GM23338 (cell line): Measurements from ENCODE around the gene COLQ. TPM values are rescaled to one million over a fixed set of nuclear protein-coding genes. Genes with fewer than 3 reads are reported as not detected.

Experiments
- ATAC-seq: fragments of 200-7000 bp; cut with Tn5 transposase; 3 replicates; pipeline ENCODE4 v1.9.1; 2020
- DNase-seq: peaks from one replicate; pipeline ENCODE4 v3.0.0-alpha.2; 2015; ENCODE audit warnings: low spot score
- H2AFZ ChIP-seq: fragments of 200-600 bp; sonication (generic); 2 replicates; pipeline ENCODE4 v1.8.0; 2016; ENCODE audit warnings: antibody characterized with exemption, mild to moderate bottlenecking, moderate library complexity
- H3F3A ChIP-seq: fragments of 200-600 bp; sonication (generic); replicated peaks from 2 replicates; pipeline ENCODE4 v1.8.0; 2017; ENCODE audit warnings: antibody characterized with exemption, mixed run types, low read depth
- H3K27ac ChIP-seq: fragments of 200-600 bp; sonication (generic); 2 replicates; pipeline ENCODE4 v1.6.1; 2016; ENCODE audit warnings: low read depth
- H3K27me3 ChIP-seq: fragments of 200-600 bp; sonication (generic); 2 replicates; pipeline ENCODE4 v1.8.0; 2016; ENCODE audit warnings: mild to moderate bottlenecking, mixed run types, moderate library complexity; ENCODE audit not compliant: insufficient read depth
- H3K36me3 ChIP-seq: fragments of 200-600 bp; sonication (generic); 2 replicates; pipeline ENCODE4 v1.8.0; 2016; ENCODE audit warnings: mild to moderate bottlenecking; ENCODE audit not compliant: insufficient read depth
- H3K4me1 ChIP-seq: fragments of 200-600 bp; sonication (generic); 2 replicates; pipeline ENCODE4 v1.8.0; 2016; ENCODE audit warnings: mild to moderate bottlenecking, moderate library complexity; ENCODE audit not compliant: insufficient read depth
- H3K4me2 ChIP-seq: fragments of 200-600 bp; sonication (generic); 2 replicates; pipeline ENCODE4 v1.7.1; 2017; ENCODE audit warnings: mixed run types
- H3K4me3 ChIP-seq: fragments of 200-600 bp; sonication (generic); 2 replicates; pipeline ENCODE4 v1.6.1; 2016; ENCODE audit warnings: mixed run types
- H3K79me2 ChIP-seq: fragments of 200-600 bp; sonication (generic); replicated peaks from 2 replicates; pipeline ENCODE4 v1.8.0; 2017; ENCODE audit warnings: mild to moderate bottlenecking; ENCODE audit not compliant: insufficient read depth
- H3K9me2 ChIP-seq: fragments of 200-600 bp; sonication (generic); 2 replicates; pipeline ENCODE4 v1.8.0; 2017; ENCODE audit not compliant: insufficient read depth
- H4K20me1 ChIP-seq: fragments of 200-600 bp; sonication (generic); replicated peaks from 2 replicates; pipeline ENCODE4 v1.8.0; 2017; ENCODE audit warnings: mild to moderate bottlenecking; ENCODE audit not compliant: insufficient read depth
- H3K27ac Mint-ChIP-seq: 2 replicates; pipeline ENCODE4 v1.8.0; 2020; ENCODE audit warnings: inconsistent platforms, mild to moderate bottlenecking, moderate library complexity, mixed read lengths
- H3K27me3 Mint-ChIP-seq: 3 replicates; pipeline ENCODE4 v1.8.0; 2022; ENCODE audit warnings: low read depth, mild to moderate bottlenecking, moderate library complexity, mixed read lengths, inconsistent platforms; ENCODE audit not compliant: insufficient read depth, poor library complexity
- H3K36me3 Mint-ChIP-seq: 3 replicates; pipeline ENCODE4 v1.8.0; 2021; ENCODE audit warnings: low read depth, mild to moderate bottlenecking, inconsistent platforms, moderate library complexity, mixed read lengths
- H3K4me1 Mint-ChIP-seq: 3 replicates; pipeline ENCODE4 v1.8.0; 2020; ENCODE audit warnings: mild to moderate bottlenecking, inconsistent platforms, mixed read lengths
- H3K4me3 Mint-ChIP-seq: 3 replicates; pipeline ENCODE4 v1.8.0; 2021; ENCODE audit warnings: moderate library complexity, mild to moderate bottlenecking, inconsistent platforms, mixed read lengths
- H3K9me3 Mint-ChIP-seq: 3 replicates; pipeline ENCODE4 v1.8.0; 2020; ENCODE audit warnings: moderate library complexity, mild to moderate bottlenecking, inconsistent platforms, mixed read lengths
- JUNB ChIP-seq: IDR thresholded peaks from one replicate; pipeline ENCODE4 v1.6.1; 2016; ENCODE audit warnings: antibody characterized with exemption; ENCODE audit not compliant: unreplicated experiment
- NANOG ChIP-seq: IDR thresholded peaks from 2 replicates; pipeline ENCODE4 v1.6.1; 2016; ENCODE audit warnings: antibody characterized with exemption, borderline replicate concordance
- POLR2AphosphoS5 ChIP-seq: IDR thresholded peaks from 2 replicates; pipeline ENCODE4 v1.6.1; 2016; ENCODE audit warnings: antibody characterized with exemption, low read depth
- STAT1 ChIP-seq: IDR thresholded peaks from one replicate; pipeline ENCODE4 v1.6.1; 2016; ENCODE audit warnings: antibody characterized with exemption; ENCODE audit not compliant: unreplicated experiment
- ZNF331 ChIP-seq: fragments of 250-450 bp; sonication (Bioruptor Pico); IDR thresholded peaks from 2 replicates; pipeline ENCODE4 v1.5.0; 2020; ENCODE audit warnings: low read depth, mild to moderate bottlenecking, moderate library complexity
- polyA plus RNA-seq: library from polyadenylated mRNA; unstranded; fragments of >200 nt; fragmentation: Nextera tagmentation; extraction: Ambion mirVana; gene quantifications from 2 replicates; pipeline ENCODE4 v1.2.1, GENCODE V29; 2016
- total RNA-seq: library from RNA; depleted of rRNA; stranded (reverse); fragments of >200 nt; shearing (Covaris generic); gene quantifications from 2 replicates; pipeline ENCODE4 v1.2.3, GENCODE V29; 2014
- TF ChIP-seq, protein P1 (sequence below), 2 experiments: fragments of 200-600 bp in 1 of 2; sonication (generic) in 1 of 2; conservative IDR thresholded peaks; 2 replicates each; pipeline versions ENCODE4 v1.5.1 to v1.6.1; 2016 to 2017; ENCODE audit warnings: antibody characterized with exemption in 2 of 2, low read depth in 2 of 2, mild to moderate bottlenecking in 2 of 2, moderate library complexity in 1 of 2
- TF ChIP-seq, protein P2 (sequence below): IDR thresholded peaks from one replicate; pipeline ENCODE4 v1.6.1; 2018; ENCODE audit warnings: antibody characterized with exemption; ENCODE audit not compliant: unreplicated experiment
- TF ChIP-seq, protein P3 (sequence below): fragments of 250-450 bp; sonication (Bioruptor Pico); IDR thresholded peaks from 2 replicates; pipeline ENCODE4 v1.5.0; 2020; ENCODE audit warnings: mild to moderate bottlenecking, moderate library complexity

Gene COLQ
- total and polyA plus RNA-seq, 2 experiments from 2014 or later, result 0.78 to 2.0 TPM

DNA sequence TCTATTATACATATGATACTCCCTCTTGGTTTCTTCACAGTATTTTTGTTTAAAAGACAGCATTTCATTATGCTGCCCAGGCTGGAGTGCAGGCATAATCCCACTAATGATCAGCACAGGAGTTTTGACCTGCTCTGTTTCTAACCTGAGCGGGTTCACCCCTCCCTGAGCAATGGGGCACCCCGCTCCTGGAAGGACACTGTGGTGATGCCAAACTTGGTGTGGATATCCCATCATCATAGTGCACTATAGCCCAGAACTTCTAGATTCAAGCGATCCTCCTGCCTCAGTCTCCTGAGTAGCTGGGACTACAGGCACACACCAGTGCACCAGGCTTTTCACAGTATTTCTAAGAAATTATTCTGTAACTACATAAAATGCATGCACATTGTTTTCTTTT lies 14.9 kb downstream of the COLQ start:
- H3K36me3 Mint-ChIP-seq, result no peaks in the 10 kb centered on the region
- H3K9me2 ChIP-seq, result no peaks in the 10 kb centered on the region
- no peak overlapping the region for H3K4me2 ChIP-seq
- ATAC-seq (no peak), DNase-seq (no peak)
- H3K27me3 ChIP-seq, result no peaks in the 10 kb centered on the region
- no peaks in the 10 kb centered on the region for H3K9me3 Mint-ChIP-seq
- no peaks in the 10 kb centered on the region for H3K79me2 ChIP-seq
- no peaks in the 10 kb centered on the region for H4K20me1 ChIP-seq
- no peaks in the 10 kb centered on the region for H3K4me1 ChIP-seq
- no peak overlapping the region for H3K4me3 ChIP-seq
- no peak overlapping the region for H3K27ac Mint-ChIP-seq
- peaks cover 2% of the 10 kb centered on the region for H3K27me3 Mint-ChIP-seq
- no peaks in the 10 kb centered on the region for H3K4me1 Mint-ChIP-seq
- no peak overlapping the region for H3K27ac ChIP-seq
- H3F3A ChIP-seq, result no peaks in the 10 kb centered on the region
- no peak overlapping the region for H2AFZ ChIP-seq
- no peak for TF ChIP-seq POLR2AphosphoS5
- TF ChIP-seq, protein P1, sequence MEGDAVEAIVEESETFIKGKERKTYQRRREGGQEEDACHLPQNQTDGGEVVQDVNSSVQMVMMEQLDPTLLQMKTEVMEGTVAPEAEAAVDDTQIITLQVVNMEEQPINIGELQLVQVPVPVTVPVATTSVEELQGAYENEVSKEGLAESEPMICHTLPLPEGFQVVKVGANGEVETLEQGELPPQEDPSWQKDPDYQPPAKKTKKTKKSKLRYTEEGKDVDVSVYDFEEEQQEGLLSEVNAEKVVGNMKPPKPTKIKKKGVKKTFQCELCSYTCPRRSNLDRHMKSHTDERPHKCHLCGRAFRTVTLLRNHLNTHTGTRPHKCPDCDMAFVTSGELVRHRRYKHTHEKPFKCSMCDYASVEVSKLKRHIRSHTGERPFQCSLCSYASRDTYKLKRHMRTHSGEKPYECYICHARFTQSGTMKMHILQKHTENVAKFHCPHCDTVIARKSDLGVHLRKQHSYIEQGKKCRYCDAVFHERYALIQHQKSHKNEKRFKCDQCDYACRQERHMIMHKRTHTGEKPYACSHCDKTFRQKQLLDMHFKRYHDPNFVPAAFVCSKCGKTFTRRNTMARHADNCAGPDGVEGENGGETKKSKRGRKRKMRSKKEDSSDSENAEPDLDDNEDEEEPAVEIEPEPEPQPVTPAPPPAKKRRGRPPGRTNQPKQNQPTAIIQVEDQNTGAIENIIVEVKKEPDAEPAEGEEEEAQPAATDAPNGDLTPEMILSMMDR (conservative IDR thresholded peaks at IDR 0.05; ENCODE audit: low read depth in 2 of 2), result no peak
- no peak for TF ChIP-seq ZNF331
- TF ChIP-seq STAT1, result no peak
- TF ChIP-seq, protein P2, sequence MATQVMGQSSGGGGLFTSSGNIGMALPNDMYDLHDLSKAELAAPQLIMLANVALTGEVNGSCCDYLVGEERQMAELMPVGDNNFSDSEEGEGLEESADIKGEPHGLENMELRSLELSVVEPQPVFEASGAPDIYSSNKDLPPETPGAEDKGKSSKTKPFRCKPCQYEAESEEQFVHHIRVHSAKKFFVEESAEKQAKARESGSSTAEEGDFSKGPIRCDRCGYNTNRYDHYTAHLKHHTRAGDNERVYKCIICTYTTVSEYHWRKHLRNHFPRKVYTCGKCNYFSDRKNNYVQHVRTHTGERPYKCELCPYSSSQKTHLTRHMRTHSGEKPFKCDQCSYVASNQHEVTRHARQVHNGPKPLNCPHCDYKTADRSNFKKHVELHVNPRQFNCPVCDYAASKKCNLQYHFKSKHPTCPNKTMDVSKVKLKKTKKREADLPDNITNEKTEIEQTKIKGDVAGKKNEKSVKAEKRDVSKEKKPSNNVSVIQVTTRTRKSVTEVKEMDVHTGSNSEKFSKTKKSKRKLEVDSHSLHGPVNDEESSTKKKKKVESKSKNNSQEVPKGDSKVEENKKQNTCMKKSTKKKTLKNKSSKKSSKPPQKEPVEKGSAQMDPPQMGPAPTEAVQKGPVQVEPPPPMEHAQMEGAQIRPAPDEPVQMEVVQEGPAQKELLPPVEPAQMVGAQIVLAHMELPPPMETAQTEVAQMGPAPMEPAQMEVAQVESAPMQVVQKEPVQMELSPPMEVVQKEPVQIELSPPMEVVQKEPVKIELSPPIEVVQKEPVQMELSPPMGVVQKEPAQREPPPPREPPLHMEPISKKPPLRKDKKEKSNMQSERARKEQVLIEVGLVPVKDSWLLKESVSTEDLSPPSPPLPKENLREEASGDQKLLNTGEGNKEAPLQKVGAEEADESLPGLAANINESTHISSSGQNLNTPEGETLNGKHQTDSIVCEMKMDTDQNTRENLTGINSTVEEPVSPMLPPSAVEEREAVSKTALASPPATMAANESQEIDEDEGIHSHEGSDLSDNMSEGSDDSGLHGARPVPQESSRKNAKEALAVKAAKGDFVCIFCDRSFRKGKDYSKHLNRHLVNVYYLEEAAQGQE, result no peak
- TF ChIP-seq JUNB, result no peak
- no peak overlapping the region for H3K4me3 Mint-ChIP-seq
- H3K36me3 ChIP-seq, result no peaks in the 10 kb centered on the region

DNA sequence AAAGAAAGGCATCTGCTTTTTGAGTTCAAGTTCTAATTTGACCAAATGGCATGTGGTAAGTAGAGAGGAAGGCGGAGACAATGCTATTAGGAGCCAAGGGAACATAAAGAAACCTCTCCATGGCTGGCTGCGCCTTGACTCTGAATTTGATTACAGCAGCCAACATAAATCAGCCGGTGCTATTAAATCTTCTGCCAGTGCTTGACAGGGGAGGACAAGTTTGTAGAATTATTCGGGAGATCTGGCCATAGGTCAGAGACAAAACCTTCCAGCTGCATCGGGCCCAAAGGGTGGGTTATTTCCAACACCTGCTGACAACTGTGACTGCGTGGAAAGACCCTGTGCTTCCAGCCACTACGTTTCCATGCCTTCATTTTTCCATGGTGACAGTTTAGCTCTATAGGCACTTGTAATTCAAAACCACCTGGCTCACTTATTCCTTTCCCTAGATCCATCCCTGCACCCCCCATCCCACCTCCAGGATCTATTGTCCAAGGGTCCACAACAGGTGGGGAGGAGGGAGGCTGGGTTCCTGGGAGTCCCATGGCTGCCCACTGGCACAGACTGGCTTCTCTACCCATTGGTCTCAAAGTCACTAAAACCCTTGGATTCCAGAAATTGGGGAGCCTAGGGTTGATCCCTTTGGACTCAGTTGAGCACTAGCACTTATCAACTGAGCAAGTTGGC lies 15.9 kb downstream of the COLQ start:
- no peak overlapping the region for H3K4me2 ChIP-seq
- Mint-ChIP-seq H3K27me3 (peaks cover under 1% of the 10 kb centered on the region), H3K4me1 (no peaks in the 10 kb centered on the region), H3K9me3 (no peaks in the 10 kb centered on the region), H3K27ac (no peak overlapping the region), H3K4me3 (no peak overlapping the region), H3K36me3 (no peaks in the 10 kb centered on the region)
- no peak overlapping the region for H3K27ac ChIP-seq
- H3K27me3 ChIP-seq, result no peaks in the 10 kb centered on the region
- no peaks in the 10 kb centered on the region for H3K4me1 ChIP-seq
- no peaks in the 10 kb centered on the region for H4K20me1 ChIP-seq
- no peak overlapping the region for H3K4me3 ChIP-seq
- H3K79me2 ChIP-seq, result no peaks in the 10 kb centered on the region
- ATAC-seq (no peak), DNase-seq (no peak)
- no peaks in the 10 kb centered on the region for H3F3A ChIP-seq
- H2AFZ ChIP-seq, result no peak overlapping the region
- H3K9me2 ChIP-seq, result no peaks in the 10 kb centered on the region
- H3K36me3 ChIP-seq, result no peaks in the 10 kb centered on the region
- TF ChIP-seq NANOG (no peak), STAT1 (no peak)
- TF ChIP-seq, protein P3, sequence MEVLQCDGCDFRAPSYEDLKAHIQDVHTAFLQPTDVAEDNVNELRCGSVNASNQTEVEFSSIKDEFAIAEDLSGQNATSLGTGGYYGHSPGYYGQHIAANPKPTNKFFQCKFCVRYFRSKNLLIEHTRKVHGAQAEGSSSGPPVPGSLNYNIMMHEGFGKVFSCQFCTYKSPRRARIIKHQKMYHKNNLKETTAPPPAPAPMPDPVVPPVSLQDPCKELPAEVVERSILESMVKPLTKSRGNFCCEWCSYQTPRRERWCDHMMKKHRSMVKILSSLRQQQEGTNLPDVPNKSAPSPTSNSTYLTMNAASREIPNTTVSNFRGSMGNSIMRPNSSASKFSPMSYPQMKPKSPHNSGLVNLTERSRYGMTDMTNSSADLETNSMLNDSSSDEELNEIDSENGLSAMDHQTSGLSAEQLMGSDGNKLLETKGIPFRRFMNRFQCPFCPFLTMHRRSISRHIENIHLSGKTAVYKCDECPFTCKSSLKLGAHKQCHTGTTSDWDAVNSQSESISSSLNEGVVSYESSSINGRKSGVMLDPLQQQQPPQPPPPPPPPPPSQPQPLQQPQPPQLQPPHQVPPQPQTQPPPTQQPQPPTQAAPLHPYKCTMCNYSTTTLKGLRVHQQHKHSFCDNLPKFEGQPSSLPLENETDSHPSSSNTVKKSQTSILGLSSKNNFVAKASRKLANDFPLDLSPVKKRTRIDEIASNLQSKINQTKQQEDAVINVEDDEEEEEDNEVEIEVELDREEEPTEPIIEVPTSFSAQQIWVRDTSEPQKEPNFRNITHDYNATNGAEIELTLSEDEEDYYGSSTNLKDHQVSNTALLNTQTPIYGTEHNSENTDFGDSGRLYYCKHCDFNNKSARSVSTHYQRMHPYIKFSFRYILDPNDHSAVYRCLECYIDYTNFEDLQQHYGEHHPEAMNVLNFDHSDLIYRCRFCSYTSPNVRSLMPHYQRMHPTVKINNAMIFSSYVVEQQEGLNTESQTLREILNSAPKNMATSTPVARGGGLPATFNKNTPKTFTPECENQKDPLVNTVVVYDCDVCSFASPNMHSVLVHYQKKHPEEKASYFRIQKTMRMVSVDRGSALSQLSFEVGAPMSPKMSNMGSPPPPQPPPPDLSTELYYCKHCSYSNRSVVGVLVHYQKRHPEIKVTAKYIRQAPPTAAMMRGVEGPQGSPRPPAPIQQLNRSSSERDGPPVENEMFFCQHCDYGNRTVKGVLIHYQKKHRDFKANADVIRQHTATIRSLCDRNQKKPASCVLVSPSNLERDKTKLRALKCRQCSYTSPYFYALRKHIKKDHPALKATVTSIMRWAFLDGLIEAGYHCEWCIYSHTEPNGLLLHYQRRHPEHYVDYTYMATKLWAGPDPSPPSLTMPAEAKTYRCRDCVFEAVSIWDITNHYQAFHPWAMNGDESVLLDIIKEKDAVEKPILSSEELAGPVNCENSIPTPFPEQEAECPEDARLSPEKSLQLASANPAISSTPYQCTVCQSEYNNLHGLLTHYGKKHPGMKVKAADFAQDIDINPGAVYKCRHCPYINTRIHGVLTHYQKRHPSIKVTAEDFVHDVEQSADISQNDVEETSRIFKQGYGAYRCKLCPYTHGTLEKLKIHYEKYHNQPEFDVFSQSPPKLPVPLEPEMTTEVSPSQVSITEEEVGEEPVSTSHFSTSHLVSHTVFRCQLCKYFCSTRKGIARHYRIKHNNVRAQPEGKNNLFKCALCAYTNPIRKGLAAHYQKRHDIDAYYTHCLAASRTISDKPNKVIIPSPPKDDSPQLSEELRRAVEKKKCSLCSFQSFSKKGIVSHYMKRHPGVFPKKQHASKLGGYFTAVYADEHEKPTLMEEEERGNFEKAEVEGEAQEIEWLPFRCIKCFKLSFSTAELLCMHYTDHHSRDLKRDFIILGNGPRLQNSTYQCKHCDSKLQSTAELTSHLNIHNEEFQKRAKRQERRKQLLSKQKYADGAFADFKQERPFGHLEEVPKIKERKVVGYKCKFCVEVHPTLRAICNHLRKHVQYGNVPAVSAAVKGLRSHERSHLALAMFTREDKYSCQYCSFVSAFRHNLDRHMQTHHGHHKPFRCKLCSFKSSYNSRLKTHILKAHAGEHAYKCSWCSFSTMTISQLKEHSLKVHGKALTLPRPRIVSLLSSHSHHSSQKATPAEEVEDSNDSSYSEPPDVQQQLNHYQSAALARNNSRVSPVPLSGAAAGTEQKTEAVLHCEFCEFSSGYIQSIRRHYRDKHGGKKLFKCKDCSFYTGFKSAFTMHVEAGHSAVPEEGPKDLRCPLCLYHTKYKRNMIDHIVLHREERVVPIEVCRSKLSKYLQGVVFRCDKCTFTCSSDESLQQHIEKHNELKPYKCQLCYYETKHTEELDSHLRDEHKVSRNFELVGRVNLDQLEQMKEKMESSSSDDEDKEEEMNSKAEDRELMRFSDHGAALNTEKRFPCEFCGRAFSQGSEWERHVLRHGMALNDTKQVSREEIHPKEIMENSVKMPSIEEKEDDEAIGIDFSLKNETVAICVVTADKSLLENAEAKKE (CRISPR knock-in tag), result no peak
